ENCODE results near the gene ITPR1.

DNA sequence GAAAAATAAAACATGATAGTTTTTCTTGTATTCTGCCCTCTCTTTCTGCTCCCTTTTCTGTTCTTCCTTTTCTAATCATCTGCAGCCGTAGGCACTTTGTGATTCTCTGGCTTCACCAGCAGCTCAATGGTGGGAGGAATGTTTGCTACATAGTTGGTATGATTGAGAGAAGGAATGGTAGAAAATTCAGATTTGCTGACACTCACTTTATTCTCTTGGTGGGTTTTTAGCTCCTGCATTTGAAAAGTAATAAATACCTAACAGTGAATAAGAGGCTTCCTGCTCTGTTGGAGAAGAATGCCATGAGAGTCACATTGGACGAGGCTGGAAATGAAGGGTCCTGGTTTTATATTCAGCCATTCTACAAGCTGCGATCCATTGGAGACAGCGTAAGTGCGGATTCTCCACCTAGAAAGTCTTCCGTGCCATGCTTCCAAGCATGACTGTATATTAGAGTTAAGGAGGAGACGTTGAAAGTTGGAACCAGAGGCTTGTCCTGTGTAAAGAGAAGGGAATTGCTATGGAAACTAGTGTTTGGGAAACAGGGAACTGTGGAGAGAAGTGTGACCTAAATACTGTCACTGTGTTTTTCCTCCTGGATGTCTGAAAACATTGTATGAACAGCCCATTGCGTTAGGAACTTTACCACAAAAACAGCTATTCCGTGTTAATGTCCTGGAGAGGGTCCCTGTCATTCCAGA, 148.9 kb downstream of the ITPR1 start:
- TF ChIP-seq ZNF274 (IDR thresholded peaks at IDR 0.05; ENCODE audit: low read length) (no peak), ZNF274 (tag by site-specific recombination; IDR thresholded peaks at IDR 0.05; ENCODE audit: borderline replicate concordance) (no peak), CTCF (tag by site-specific recombination; IDR thresholded peaks at IDR 0.05) (no peak), ZNF501 (tag by site-specific recombination; IDR thresholded peaks at IDR 0.05) (no peak), GLI2 (tag by site-specific recombination; IDR thresholded peaks at IDR 0.05; ENCODE audit: borderline replicate concordance, low read depth) (no peak), ZNF184 (tag by site-specific recombination; IDR thresholded peaks at IDR 0.05) (no peak), SP2 (tag by site-specific recombination; IDR thresholded peaks at IDR 0.05) (no peak), BCL11A (tag by site-specific recombination; IDR thresholded peaks at IDR 0.05; ENCODE audit: low read depth) (no peak), KLF9 (tag by site-specific recombination; IDR thresholded peaks at IDR 0.05; ENCODE audit: low read depth) (no peak)
- TF ChIP-seq, protein P1, sequence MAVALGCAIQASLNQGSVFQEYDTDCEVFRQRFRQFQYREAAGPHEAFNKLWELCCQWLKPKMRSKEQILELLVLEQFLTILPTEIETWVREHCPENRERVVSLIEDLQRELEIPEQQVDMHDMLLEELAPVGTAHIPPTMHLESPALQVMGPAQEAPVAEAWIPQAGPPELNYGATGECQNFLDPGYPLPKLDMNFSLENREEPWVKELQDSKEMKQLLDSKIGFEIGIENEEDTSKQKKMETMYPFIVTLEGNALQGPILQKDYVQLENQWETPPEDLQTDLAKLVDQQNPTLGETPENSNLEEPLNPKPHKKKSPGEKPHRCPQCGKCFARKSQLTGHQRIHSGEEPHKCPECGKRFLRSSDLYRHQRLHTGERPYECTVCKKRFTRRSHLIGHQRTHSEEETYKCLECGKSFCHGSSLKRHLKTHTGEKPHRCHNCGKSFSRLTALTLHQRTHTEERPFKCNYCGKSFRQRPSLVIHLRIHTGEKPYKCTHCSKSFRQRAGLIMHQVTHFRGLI (tag by site-specific recombination; IDR thresholded peaks at IDR 0.05), result no peak

All from HEK293 (cell line).